MCF 10A (cell line): ENCODE measurements around the gene TAB2. TPM values are rescaled to one million over a fixed set of nuclear protein-coding genes. Genes with fewer than 3 reads are reported as not detected.

ENCODE experiments used
- BruUV-seq: library from RNA; stranded (reverse); fragments of 400-500 nt; replicated peaks from 2 replicates; lab custom pipeline; 2021; lab: Mats Ljungman, UMichigan
- CTCF ChIA-PET: fragments of 300-600 bp; sonication (Branson Sonifier 250); formaldehyde crosslinking; extraction: SDS; loops from one replicate; lab custom pipeline; 2021; ENCODE audit warnings: antibody characterized with exemption, inconsistent platforms; lab: Yijun Ruan, JAX
- POLR2A ChIA-PET: fragments of 300-600, 350-650 bp; sonication (Branson Sonifier 250); formaldehyde crosslinking; extraction: SDS; loops from one replicate; lab custom pipeline; 2020; ENCODE audit warnings: antibody characterized with exemption, inconsistent platforms; lab: Yijun Ruan, JAX
- DNase-seq: peaks from one replicate; pipeline ENCODE4 v3.0.0-alpha.2; 2018; ENCODE audit not compliant: unreplicated experiment
- H3K27ac Mint-ChIP-seq: one replicate; pipeline ENCODE4 v1.8.0; 2022; ENCODE audit warnings: mild to moderate bottlenecking, low read depth, mixed read lengths; ENCODE audit not compliant: unreplicated experiment
- H3K27me3 Mint-ChIP-seq: one replicate; pipeline ENCODE4 v1.8.0; 2022; ENCODE audit warnings: mixed read lengths; ENCODE audit not compliant: insufficient read depth, unreplicated experiment
- H3K36me3 Mint-ChIP-seq: one replicate; pipeline ENCODE4 v1.8.0; 2022; ENCODE audit warnings: mild to moderate bottlenecking, moderate library complexity, mixed read lengths; ENCODE audit not compliant: insufficient read depth, unreplicated experiment
- H3K4me1 Mint-ChIP-seq: one replicate; pipeline ENCODE4 v1.8.0; 2022; ENCODE audit warnings: mixed read lengths; ENCODE audit not compliant: insufficient read depth, unreplicated experiment
- H3K4me3 Mint-ChIP-seq: one replicate; pipeline ENCODE4 v1.8.0; 2022; ENCODE audit warnings: mild to moderate bottlenecking, moderate library complexity, mixed read lengths; ENCODE audit not compliant: unreplicated experiment
- H3K9me3 Mint-ChIP-seq: one replicate; pipeline ENCODE4 v1.8.0; 2022; ENCODE audit warnings: mixed read lengths; ENCODE audit not compliant: unreplicated experiment
- intact Hi-C: fragments of 100-400 bp; cut with micrococcal nuclease; formaldehyde crosslinking; loops from 2 replicates; pipeline ENCODE4 v1.14.1; 2022
- total RNA-seq: library from RNA; stranded (reverse); gene quantifications from 2 replicates; pipeline ENCODE4 v1.2.3, GENCODE V29; 2022
- TF ChIP-seq, protein P1 (sequence below): fragments of 200-600 bp; IDR thresholded peaks from one replicate; pipeline ENCODE4 v1.8.0; 2022; ENCODE audit warnings: antibody characterized with exemption, mild to moderate bottlenecking; ENCODE audit not compliant: unreplicated experiment

The TAB2 gene
- total RNA-seq, 1 experiment from 2014 or later: 76.4 TPM

- Mint-ChIP-seq H3K36me3 (no peaks in the 10 kb centered on the region), H3K9me3 (no peaks in the 10 kb centered on the region), H3K4me3 (peak overlapping the region; percentile 36), H3K27ac (peak overlapping the region; percentile 89), H3K4me1 (peaks cover 58% of the 10 kb centered on the region), H3K27me3 (no peaks in the 10 kb centered on the region)
- ChIA-PET CTCF (interaction anchor here (0.5 to 1.0 kb wide), 3 partner anchors 15 to 229 kb away, joined by 3 read pairs; no protein-coding TSS in a partner anchor), POLR2A (interaction anchor here (0.6 to 17.5 kb wide), 16 partner anchors 8 to 305 kb away, joined by 3 to 392 read pairs (median 4); partner anchors contain the start of gene TAB2)
- intact Hi-C loops: no loop called here
- TF ChIP-seq, protein P1, sequence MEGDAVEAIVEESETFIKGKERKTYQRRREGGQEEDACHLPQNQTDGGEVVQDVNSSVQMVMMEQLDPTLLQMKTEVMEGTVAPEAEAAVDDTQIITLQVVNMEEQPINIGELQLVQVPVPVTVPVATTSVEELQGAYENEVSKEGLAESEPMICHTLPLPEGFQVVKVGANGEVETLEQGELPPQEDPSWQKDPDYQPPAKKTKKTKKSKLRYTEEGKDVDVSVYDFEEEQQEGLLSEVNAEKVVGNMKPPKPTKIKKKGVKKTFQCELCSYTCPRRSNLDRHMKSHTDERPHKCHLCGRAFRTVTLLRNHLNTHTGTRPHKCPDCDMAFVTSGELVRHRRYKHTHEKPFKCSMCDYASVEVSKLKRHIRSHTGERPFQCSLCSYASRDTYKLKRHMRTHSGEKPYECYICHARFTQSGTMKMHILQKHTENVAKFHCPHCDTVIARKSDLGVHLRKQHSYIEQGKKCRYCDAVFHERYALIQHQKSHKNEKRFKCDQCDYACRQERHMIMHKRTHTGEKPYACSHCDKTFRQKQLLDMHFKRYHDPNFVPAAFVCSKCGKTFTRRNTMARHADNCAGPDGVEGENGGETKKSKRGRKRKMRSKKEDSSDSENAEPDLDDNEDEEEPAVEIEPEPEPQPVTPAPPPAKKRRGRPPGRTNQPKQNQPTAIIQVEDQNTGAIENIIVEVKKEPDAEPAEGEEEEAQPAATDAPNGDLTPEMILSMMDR: no peak
- DNase-seq: peak; percentile 82
- BruUV-seq: no TSS peak
These were observed 19.1 kb downstream of the TAB2 start for GRCh38 chr6:149336609-149336928.

DNA sequence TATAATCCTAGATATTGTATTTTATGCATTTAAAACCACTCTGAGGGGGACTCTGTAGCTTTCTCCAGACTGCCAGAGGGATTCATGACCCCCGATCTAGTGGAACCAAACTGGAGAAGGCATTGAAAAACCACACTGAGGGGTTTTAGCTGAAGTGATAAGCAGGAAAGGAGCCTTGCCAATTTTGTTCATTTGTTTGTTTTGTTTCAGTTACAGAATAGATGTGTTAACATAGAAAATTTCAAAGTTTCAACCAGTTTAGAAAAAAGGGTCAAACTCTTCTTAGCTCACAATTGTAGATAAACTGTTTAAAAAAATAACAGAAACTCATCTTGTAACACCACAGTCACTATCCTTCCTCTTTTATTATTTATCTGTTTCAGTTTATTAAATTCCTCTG is 19.8 kb downstream of the TAB2 start:
- Mint-ChIP-seq H3K9me3 (no peaks in the 10 kb centered on the region), H3K4me3 (no peak overlapping the region), H3K36me3 (no peaks in the 10 kb centered on the region), H3K27ac (peak overlapping the region; percentile 75), H3K27me3 (no peaks in the 10 kb centered on the region), H3K4me1 (peaks cover 55% of the 10 kb centered on the region)
- no TSS peak for BruUV-seq
- ChIA-PET CTCF (interaction anchor here (1.0 to 1.6 kb wide), 3 partner anchors 9 to 257 kb away, joined by 3 to 6 read pairs (median 4); no protein-coding TSS in a partner anchor), POLR2A (interaction anchor here (0.5 to 17.5 kb wide), 12 partner anchors 9 to 304 kb away, joined by 3 to 392 read pairs (median 3); partner anchors contain the start of gene TAB2)
- TF ChIP-seq, protein P1: no peak
- intact Hi-C loops: no loop called here
- DNase-seq: no peak

- TF ChIP-seq, protein P1: no peak
- Mint-ChIP-seq H3K9me3 (no peaks in the 10 kb centered on the region), H3K27me3 (no peaks in the 10 kb centered on the region), H3K36me3 (no peaks in the 10 kb centered on the region), H3K4me3 (no peak overlapping the region), H3K27ac (peak overlapping the region; percentile 14), H3K4me1 (peaks cover 43% of the 10 kb centered on the region)
- intact Hi-C loops: no loop called here
- BruUV-seq: no TSS peak
- POLR2A ChIA-PET: interaction anchor here (0.6 to 17.5 kb wide), 4 partner anchors 20 to 338 kb away, joined by 3 to 392 read pairs (median 3); partner anchors contain the start of gene TAB2
- no peak for DNase-seq
- CTCF ChIA-PET: interaction anchor here (0.7 kb wide), 1 partner anchor 780 kb away, joined by 3 read pairs; no protein-coding TSS in a partner anchor
These were observed 22.7 kb downstream of the TAB2 start for GRCh38 chr6:149340200-149340599.

- Mint-ChIP-seq H3K27ac (no peak overlapping the region), H3K27me3 (no peaks in the 10 kb centered on the region), H3K4me3 (no peak overlapping the region), H3K4me1 (peaks cover 36% of the 10 kb centered on the region), H3K9me3 (no peaks in the 10 kb centered on the region), H3K36me3 (no peaks in the 10 kb centered on the region)
- intact Hi-C loops: no loop called here
- POLR2A ChIA-PET: interaction anchor here (0.5 to 17.5 kb wide), 6 partner anchors 10 to 518 kb away, joined by 3 to 392 read pairs (median 3); partner anchors contain the start of gene TAB2
- no TSS peak for BruUV-seq
- CTCF ChIA-PET: interaction anchor here (0.6 to 1.0 kb wide), 4 partner anchors 15 to 89 kb away, joined by 3 to 4 read pairs (median 3); no protein-coding TSS in a partner anchor
- no peak for DNase-seq
- TF ChIP-seq, protein P1: no peak
These were observed 25.0 kb downstream of the TAB2 start for GRCh38 chr6:149342525-149342924.
